Mammary epithelial cell (primary cell): Measurements from ENCODE around the gene CNKSR3.

ENCODE experiments used
- CTCF ChIP-seq, 2 donors: IDR thresholded peaks in 1 of 2; conservative IDR thresholded peaks in 1 of 2; 2 replicates each; pipeline ENCODE4 v1.5.1; 2011 to 2012; ENCODE audit warnings: inconsistent platforms in 2 of 2, low read length in 2 of 2, mild to moderate bottlenecking in 2 of 2, control low read depth in 1 of 2, low read depth in 1 of 2; ENCODE audit not compliant: insufficient read depth in 1 of 2; ENCODE audit errors: extremely low read depth in 1 of 2
- EZH2 ChIP-seq: IDR thresholded peaks from 2 replicates; pipeline ENCODE4 v1.6.1; 2012; ENCODE audit warnings: low read length, inconsistent platforms, borderline replicate concordance

- TF ChIP-seq CTCF (conservative IDR thresholded peaks at IDR 0.05 in 1 of 2, IDR thresholded peaks at IDR 0.05 in 1 of 2; ENCODE audit: extremely low read depth in 1 of 2, insufficient read depth in 1 of 2, low read depth in 1 of 2, low read length in 2 of 2) = no peak
- TF ChIP-seq EZH2 = no peak
Measured at GRCh38 chr6:154347981-154348380, 162.5 kb downstream of the CNKSR3 start.
